Progenitor cell of endocrine pancreas (in vitro differentiated cells): ENCODE results near the gene FOXP2. TPM values are rescaled to one million over a fixed set of nuclear protein-coding genes. Genes with fewer than 3 reads are reported as not detected.
"Not testable (repeated sequence)": the region's sequence is repeated elsewhere in the genome, so short reads cannot be mapped to it uniquely, and the experiment has no call there.

Experiments used
- DNase-seq: peaks from one replicate; pipeline ENCODE4 v3.0.0; 2021; ENCODE audit warnings: low spot score; ENCODE audit not compliant: unreplicated experiment
- H3K27ac Mint-ChIP-seq: 2 replicates; pipeline ENCODE4 v1.8.0; 2021; ENCODE audit warnings: mild to moderate bottlenecking, moderate library complexity, mixed read lengths
- H3K27me3 Mint-ChIP-seq: 2 replicates; pipeline ENCODE4 v1.8.0; 2021; ENCODE audit warnings: mixed read lengths
- H3K36me3 Mint-ChIP-seq: 2 replicates; pipeline ENCODE4 v1.8.0; 2022; ENCODE audit warnings: mixed read lengths; ENCODE audit not compliant: insufficient read depth
- H3K4me1 Mint-ChIP-seq: 2 replicates; pipeline ENCODE4 v1.8.0; 2021; ENCODE audit warnings: low read depth, mixed read lengths
- H3K4me3 Mint-ChIP-seq: 2 replicates; pipeline ENCODE4 v1.8.0; 2021; ENCODE audit warnings: low read depth, mild to moderate bottlenecking, moderate library complexity, mixed read lengths
- H3K9me3 Mint-ChIP-seq: 2 replicates; pipeline ENCODE4 v1.8.0; 2021; ENCODE audit warnings: low read depth, mixed read lengths
- total RNA-seq: library from RNA; stranded (reverse); gene quantifications from 2 replicates; pipeline ENCODE4 v1.2.1, GENCODE V29; 2021
- TF ChIP-seq, protein P1 (sequence below): fragments of 200-600 bp; sonication (generic); IDR thresholded peaks from one replicate; pipeline ENCODE4 v1.5.0; 2021; ENCODE audit warnings: antibody characterized with exemption, mild to moderate bottlenecking; ENCODE audit not compliant: unreplicated experiment

FOXP2 gene
- total RNA-seq, 1 donor from 2014 or later = 5.8 TPM

GRCh38 chr7:114502454-114503254, 88.0 kb downstream of the FOXP2 start:
- no peak overlapping the region for H3K4me3 Mint-ChIP-seq
- DNase-seq = no peak
- H3K27me3 Mint-ChIP-seq = no peaks in the 10 kb centered on the region
- H3K27ac Mint-ChIP-seq = no peak overlapping the region
- TF ChIP-seq, protein P1, sequence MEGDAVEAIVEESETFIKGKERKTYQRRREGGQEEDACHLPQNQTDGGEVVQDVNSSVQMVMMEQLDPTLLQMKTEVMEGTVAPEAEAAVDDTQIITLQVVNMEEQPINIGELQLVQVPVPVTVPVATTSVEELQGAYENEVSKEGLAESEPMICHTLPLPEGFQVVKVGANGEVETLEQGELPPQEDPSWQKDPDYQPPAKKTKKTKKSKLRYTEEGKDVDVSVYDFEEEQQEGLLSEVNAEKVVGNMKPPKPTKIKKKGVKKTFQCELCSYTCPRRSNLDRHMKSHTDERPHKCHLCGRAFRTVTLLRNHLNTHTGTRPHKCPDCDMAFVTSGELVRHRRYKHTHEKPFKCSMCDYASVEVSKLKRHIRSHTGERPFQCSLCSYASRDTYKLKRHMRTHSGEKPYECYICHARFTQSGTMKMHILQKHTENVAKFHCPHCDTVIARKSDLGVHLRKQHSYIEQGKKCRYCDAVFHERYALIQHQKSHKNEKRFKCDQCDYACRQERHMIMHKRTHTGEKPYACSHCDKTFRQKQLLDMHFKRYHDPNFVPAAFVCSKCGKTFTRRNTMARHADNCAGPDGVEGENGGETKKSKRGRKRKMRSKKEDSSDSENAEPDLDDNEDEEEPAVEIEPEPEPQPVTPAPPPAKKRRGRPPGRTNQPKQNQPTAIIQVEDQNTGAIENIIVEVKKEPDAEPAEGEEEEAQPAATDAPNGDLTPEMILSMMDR = no peak
- peaks cover 11% of the 10 kb centered on the region for H3K4me1 Mint-ChIP-seq
- H3K36me3 Mint-ChIP-seq = no peaks in the 10 kb centered on the region
- no peaks in the 10 kb centered on the region for H3K9me3 Mint-ChIP-seq

- Mint-ChIP-seq H3K9me3 (no peaks in the 10 kb centered on the region), H3K27ac (no peak overlapping the region), H3K36me3 (no peaks in the 10 kb centered on the region), H3K27me3 (no peaks in the 10 kb centered on the region), H3K4me3 (no peak overlapping the region), H3K4me1 (peaks cover 11% of the 10 kb centered on the region)
- no peak for DNase-seq
- TF ChIP-seq, protein P1 = no peak
Measured at GRCh38 chr7:114504586-114504985, 90.0 kb downstream of the FOXP2 start.

DNA sequence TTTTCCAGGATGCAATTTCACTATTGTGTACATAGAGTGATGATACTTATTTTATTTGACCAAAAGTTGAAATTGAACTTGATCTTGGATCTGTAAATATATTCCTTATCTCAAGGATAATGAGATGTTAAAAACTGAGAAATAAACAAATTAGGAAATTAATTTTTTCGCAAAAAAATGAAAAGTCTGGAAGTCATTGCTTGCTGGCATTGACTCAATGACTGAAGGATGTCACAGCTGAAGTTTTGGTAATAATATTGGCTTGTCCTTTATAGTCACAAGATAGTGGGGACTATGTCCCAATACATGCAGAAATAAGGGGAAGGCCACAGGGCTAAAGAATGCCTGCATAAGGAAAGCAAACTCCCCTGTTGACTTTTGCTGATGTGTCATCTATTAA, 92.8 kb downstream of the FOXP2 start:
- DNase-seq = no peak
- H3K36me3 Mint-ChIP-seq = no peaks in the 10 kb centered on the region
- no peaks in the 10 kb centered on the region for H3K27me3 Mint-ChIP-seq
- H3K4me3 Mint-ChIP-seq = no peak overlapping the region
- peaks cover 9% of the 10 kb centered on the region for H3K4me1 Mint-ChIP-seq
- H3K27ac Mint-ChIP-seq = no peak overlapping the region
- no peaks in the 10 kb centered on the region for H3K9me3 Mint-ChIP-seq
- TF ChIP-seq, protein P1 = no peak

- peaks cover 2% of the 10 kb centered on the region for H3K4me1 Mint-ChIP-seq
- no peaks in the 10 kb centered on the region for H3K27me3 Mint-ChIP-seq
- TF ChIP-seq, protein P1 = no peak
- no peak overlapping the region for H3K4me3 Mint-ChIP-seq
- no peak overlapping the region for H3K27ac Mint-ChIP-seq
- H3K9me3 Mint-ChIP-seq = no peaks in the 10 kb centered on the region
- no peak for DNase-seq
- no peaks in the 10 kb centered on the region for H3K36me3 Mint-ChIP-seq
Measured at GRCh38 chr7:114508086-114508485, 93.5 kb downstream of the FOXP2 start.

GRCh38 chr7:114510824-114511223, 96.2 kb downstream of the FOXP2 start:
- H3K4me1 Mint-ChIP-seq, H3K36me3 Mint-ChIP-seq, H3K27ac Mint-ChIP-seq, H3K4me3 Mint-ChIP-seq, H3K27me3 Mint-ChIP-seq, H3K9me3 Mint-ChIP-seq, DNase-seq: not testable (repeated sequence)

- H3K27me3 Mint-ChIP-seq = no peaks in the 10 kb centered on the region
- H3K36me3 Mint-ChIP-seq = no peaks in the 10 kb centered on the region
- no peak overlapping the region for H3K4me3 Mint-ChIP-seq
- no peak overlapping the region for H3K27ac Mint-ChIP-seq
- H3K4me1 Mint-ChIP-seq = no peaks in the 10 kb centered on the region
- H3K9me3 Mint-ChIP-seq = no peaks in the 10 kb centered on the region
- TF ChIP-seq, protein P1 = no peak
- DNase-seq = no peak
Measured at GRCh38 chr7:114519240-114519639, 104.6 kb downstream of the FOXP2 start.
